Medulla oblongata (tissue), 1 donor: ENCODE data around the gene ABCA4.
"Not testable (repeated sequence)": the region's sequence is repeated elsewhere in the genome, so short reads cannot be mapped to it uniquely, and the experiment has no call there.

ENCODE experiments used
- DNase-seq: peaks from one replicate; pipeline ENCODE4 v3.0.0-alpha.2; 2015; ENCODE audit errors: extremely low spot score

The ABCA4 gene

DNA sequence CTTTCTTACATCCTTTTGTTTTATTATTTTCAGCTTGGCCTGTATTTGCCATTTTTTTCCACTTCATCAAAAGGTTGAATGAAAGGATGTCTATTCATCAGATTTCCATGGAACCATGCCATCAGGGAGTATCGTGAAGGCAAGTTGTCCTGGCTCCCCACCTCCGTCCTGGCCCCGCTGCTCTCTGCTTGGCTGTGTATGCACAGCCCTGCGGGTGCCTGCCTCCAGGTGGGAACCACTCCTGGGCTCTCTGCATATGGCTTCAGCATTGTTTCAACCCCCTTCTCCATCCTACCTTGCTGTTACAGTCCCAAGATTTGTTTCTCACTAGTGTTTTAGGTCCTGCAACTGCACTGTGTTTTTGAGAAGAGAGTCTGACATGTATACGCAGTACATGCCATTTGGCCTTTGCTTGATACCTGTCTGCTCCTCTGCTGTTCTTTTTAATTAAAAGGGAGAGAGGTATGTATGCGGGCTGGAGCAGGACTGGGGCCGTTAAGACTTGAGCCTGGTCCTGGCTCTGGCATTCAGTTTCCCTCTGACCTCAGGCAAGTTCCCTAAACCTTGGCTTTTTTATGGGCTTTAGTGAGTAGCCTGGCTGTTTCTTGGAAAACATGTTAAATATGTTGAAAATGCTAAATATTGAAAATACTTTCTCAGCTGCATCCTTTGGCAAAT lies 141.8 kb downstream of the ABCA4 start:
- DNase-seq = no peak

DNA sequence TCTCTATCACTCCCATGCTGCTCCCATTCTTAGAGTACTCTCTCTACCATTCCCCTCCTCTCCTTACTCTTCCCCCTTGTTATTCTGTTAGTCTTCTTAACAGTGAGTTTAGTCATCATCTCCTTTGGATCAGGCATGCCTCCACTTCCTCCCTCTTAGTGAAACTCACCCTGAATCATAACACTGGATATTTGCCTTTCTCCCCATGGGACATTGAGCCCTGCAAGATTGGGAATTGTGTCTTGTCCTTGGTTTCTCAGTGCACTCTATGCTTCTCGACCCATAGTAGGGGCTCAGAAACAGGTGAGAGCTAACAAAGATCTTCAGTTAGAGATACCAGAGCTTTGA lies 143.4 kb downstream of the ABCA4 start:
- DNase-seq = no peak

DNA sequence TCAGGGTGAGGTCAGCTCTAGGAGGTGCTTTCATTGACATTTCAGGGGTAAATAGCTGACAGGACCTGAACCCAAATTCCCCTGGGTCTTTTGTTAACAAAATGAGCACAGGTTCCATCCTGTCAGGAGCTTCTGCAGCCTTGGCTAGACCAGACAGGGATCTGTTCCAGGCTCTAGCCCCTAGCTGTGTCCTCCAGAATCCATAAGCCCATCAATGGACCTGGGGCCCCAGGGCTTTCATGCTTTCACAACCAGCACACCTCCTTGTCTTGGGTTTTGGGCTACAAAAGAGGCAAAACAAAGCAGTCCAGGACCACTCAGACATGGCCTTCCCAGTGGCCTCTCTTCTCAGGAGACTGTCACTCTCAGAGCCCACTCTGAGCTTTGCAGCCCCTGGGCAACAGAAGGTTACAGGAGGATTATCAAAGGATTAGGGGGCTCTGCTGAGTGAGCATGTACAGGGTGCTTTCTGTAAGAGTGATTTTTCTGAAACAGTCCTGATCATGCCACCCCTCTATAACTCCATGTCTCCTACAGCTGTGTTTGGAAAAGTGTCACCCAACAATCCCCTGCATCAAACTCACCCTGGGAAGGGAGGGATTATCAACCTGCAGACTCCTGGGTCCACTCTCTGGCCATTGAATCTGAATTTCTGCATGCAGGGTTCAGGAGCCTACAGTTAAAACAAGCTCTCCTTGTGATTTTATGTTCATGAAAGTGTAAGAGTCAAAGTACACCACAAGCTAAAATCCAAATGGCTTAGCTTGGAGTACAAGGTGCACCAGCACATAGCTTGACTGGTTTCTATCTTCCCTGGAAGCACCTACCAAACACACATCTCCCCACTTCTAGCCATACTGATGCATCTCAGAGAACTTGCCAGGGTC lies 144.0 kb downstream of the ABCA4 start:
- DNase-seq = no peak

DNA sequence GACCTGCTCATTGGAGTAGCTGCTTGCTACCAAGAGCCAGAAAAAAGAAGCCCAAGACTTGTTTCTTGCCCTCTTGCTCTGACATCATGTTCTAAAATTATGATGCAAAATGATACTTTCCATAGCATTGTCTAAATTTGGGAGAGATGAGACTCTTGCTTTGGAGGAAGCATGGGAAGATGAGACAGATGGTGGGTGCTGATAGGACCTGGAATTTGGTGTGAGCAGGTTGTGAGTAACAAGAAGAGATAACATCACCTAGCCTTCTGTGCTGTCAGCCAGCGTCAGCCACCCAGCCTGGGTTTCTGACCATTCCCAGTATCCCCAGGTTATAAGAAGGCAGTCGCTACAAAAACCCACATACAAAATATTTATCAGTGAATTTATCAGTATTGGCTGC lies 144.7 kb downstream of the ABCA4 start:
- no peak for DNase-seq

DNA sequence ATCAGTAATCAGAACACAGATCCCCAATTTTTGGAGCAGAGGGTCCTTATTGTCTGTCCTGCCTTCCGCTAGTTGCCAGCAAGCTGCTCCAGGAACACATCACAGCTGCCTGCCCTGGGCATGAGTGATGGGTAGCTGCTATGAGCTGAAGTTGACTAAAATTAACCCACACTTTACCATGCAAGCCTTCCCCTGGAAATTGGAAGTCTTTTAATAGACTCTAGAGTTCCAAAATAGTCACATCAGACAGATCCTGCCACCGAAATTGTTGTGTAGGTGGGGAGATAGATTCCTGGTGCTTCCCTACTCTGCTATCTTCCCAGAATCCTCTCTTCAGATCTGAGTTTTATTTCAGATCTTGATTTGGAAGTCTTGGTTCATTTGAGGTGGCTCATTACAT lies 148.6 kb downstream of the ABCA4 start:
- DNase-seq = no peak

DNA sequence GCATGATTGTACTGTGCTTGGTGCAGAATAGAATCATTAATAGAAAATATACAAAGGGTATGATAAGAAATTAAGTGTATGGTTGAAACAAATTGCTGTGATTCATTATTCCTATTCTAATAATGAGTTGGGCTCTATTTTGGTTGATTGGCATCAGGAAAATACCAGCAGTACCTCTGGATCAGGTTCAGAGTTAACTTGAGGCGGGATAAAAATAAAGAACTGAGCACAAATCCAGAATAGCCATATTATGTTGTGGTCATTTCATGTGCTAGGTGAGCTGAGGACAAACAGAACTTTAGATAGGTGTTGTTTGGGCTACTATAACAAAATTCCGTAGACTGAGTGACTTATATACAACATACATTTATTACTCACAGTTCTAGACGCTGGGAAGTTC lies 151.1 kb downstream of the ABCA4 start:
- no peak for DNase-seq

DNA sequence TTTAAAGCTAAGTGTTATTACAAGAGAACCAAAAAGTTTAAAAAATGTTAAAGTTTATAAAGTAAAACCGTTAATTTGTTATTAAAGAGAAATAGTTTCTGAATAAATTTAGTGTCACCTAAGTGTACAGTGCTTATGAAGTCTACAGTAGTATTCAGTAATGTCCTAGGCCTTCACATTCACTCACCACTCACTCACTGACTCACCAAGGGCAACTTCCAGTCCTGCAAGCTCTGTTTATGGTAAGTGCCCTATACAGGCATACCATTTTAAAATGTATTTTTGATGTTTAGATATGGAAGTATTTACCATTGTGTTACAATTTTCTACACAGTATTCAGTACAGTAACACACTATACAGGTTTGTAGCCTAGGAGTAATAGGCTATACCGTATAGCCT lies 151.6 kb downstream of the ABCA4 start:
- DNase-seq = no peak

DNA sequence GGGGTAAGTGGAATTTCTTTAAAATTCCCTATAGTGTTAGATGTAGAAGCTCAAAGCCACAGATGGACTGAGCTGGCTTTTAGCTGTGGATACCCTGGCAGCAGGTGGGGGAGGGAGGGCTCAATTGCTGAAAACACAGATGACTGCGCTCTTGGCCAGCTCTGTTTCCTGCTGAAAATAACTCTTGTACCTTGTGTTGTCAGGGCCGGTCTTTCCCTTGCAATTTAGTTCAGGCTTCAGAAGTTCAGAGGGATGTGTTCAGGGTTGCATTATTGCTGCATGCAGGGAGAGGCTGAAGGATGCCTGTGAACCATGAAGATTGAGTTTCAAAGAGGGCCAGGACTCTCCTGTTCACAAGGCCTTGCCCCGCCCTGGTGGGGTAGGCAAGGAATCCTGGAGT lies 153.6 kb downstream of the ABCA4 start:
- no peak for DNase-seq

DNA sequence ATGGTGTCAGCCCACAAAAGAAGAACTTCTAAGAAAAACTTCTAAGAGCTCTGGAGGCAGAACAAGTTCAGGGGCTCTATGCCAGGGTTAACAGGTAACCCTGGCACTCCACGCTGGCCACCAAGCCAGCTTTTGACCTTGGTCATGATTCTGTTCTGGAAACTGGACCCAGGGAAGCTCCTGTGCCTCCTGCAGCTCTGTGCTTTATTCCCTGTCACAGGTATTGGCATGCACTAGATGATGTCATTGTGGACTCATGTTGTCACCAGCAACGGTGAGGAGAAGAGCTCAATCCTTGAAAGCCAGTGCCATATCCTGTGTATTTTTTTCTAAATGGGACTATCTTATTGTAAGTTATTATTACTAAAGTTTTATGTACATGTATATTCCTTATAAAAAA lies 155.1 kb downstream of the ABCA4 start:
- no peak for DNase-seq

DNA sequence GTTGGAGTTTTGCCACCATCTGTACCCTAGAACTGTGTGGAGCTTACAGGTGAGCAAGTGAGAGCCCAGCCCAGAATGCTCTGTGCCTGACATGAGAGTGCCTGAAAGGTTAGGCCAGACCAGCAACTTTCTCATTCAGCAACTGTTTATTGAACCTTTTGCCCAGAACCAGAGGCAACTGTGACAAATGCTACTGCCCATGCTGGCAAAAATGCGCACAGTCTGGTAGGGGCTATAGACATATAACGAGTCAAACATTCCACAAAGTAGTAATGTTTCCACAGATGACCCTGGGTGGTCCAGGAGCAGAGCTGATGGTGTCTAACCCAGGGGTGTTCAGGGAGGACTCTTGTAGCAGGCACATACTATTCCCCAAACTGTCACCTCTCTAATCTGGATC lies 155.7 kb downstream of the ABCA4 start:
- DNase-seq = no peak

DNA sequence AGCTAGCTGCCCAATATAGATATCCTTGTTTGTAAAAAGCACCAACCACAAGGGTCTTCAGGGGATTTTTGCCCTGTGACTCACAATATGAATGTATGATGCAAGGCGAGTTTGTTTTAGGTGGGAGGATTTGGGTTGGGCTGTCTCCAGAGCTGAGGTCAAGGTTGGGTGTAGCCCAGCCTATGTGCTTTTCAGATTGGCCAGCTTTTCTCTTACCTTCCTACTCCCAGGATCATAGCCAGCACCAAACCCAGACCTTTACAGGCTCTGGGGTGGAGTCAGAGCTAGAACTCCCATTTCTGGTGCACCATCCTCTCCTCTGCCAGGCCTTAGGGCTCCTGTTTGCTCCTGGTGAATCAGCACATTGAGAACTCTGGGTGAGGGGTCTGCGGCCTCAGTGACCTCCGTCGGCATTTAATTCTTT lies 156.2 kb downstream of the ABCA4 start:
- no peak for DNase-seq

DNA sequence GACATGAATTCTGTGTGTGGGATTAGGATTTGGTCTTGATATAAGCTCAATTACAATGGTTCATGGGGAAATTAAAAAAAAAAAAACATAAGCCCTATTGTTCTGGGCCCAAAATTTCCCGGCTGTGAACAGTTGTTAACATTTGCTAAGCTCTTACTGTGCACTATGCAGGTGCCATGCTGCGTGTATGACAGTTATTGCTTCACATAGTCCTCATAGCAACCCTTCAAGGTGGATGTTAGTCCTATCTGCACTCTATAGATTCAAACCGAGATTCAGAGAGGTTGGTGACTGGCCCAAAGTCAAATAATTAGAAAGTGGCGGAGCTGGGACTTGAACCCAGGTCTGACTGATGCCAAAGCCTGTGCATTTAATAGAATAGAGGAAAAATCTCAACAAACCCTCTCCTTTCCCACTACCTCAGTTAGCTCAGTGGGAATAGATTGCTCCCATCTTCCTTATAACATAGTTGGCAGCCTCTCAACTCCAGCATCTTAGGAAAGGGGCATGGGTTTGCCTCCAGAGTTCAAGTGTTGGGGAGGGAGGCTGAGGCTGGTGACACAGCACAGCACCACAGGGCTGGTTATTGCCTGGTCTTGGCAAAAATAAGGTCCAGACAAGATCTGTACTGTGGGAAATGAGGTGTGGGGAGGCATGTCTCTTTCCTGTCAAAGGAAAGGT lies 156.7 kb downstream of the ABCA4 start:
- DNase-seq = no peak

DNA sequence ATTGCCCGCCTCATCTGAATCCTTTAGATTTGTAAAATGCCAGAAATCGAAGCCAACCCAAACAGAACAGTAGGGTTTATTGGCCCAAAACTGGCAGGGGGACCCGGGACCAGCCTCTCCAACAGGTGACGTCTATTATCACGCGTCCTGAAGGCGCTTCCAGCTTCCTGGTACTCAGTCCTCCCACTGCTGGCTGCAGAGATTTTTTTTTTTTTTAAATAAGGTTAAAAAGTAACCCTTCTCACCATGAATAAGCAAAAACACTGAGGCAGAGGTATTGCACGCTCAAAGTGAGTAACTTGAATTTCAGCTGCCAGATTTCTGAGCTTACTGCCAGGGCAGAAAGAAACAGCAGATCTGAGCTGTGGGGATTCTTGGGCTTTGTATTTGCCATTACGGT lies 157.4 kb downstream of the ABCA4 start:
- no peak for DNase-seq

DNA sequence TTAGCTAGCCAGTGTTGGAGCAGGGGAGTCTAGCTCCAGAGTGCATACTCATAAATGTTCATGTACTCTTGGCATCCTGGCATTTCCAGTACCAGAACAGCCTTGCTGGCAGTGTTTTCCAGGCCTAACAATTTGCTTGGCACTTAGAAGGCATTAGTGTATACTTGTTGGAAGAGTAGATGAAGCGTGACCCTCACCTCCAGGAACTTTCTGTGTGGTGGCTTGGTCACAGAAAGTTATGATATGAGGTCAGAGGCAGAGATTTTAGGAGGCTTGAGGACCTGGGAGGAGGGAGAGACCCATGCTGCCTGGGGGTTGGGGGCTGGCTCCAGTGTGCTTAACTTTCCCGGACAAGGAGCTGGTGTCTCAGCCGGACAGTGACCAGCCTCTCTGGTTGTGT lies 159.0 kb downstream of the ABCA4 start:
- no peak for DNase-seq

DNA sequence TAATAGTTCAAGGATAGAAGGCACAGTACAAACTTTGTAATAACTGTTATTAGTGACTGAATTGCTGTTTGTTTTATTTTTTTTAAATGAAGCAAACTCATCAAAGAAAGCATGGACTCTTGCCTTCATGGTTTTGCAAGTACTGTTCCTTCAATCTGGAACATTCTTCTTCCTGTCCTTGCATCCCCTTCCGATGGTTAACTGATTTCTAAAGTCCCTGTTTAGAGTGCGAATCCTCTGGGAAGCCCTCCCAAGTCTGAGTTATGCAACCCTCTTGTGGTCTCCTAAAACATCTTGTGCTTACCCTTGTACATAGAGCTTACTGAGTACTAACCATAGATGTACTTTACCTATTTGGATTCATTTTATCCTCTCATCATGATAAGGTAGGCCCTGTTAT lies 159.5 kb downstream of the ABCA4 start:
- DNase-seq = no peak

DNA sequence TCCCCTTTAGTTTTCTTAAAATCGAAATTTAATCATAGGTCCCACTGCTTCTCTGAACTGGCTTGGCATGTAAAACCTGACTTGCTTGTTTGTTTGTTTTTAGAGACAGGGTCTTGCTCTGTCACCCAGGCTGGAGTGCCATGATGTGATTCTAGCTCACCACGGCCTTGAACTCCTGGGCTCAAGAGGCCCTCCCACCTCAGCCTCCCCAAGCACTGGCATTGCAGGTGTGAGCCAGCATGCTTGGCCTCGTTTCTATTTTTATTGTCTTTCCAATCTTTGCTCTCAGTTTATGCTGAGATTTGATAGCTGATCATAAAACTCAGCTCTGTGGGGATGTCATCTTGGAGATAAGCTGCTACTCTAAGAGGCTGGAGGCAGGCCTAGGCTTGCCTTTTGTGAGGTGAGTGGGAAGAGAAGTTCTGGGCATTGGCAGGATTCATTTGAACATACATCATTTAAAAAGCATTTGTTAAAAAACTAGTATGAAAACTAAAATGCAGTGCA lies 160.3 kb downstream of the ABCA4 start:
- DNase-seq = no peak

DNA sequence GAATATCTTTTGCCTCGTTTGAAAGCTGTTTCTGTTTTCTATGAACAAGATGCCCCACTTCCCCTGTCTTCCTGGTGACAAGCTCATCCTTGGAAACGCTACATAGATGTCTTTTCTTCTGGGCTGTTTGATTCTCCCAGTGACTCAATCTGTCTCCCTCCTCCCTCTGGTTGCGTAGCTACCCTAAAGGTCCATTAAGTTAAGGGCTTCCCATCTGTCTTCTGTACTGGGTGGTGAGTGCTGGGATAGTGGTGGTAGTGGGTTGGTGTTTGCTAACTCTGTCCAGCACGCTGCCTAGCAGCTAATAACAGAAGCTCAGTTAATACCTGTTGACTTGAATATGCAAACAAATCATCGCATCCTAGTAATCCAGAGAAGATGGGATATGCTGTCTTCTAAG lies 161.5 kb downstream of the ABCA4 start:
- no peak for DNase-seq

DNA sequence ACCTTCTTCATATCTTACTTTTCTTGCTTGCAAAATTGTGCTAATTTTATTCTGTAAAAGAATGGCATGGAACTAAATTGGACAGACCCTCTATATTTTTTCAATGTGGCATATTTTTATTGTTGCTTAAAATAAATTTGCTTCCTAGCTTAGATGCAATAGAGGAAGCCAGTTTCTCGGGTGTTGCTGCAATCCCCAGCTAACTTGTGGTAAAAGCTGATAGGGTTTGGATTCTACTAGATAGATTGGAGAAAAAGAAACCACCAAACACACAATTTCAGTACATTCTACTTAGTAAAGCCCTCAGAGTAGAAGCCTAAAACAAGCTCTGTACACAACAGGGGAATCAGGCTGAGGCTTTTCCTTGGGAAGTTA lies 162.2 kb downstream of the ABCA4 start:
- no peak for DNase-seq

DNA sequence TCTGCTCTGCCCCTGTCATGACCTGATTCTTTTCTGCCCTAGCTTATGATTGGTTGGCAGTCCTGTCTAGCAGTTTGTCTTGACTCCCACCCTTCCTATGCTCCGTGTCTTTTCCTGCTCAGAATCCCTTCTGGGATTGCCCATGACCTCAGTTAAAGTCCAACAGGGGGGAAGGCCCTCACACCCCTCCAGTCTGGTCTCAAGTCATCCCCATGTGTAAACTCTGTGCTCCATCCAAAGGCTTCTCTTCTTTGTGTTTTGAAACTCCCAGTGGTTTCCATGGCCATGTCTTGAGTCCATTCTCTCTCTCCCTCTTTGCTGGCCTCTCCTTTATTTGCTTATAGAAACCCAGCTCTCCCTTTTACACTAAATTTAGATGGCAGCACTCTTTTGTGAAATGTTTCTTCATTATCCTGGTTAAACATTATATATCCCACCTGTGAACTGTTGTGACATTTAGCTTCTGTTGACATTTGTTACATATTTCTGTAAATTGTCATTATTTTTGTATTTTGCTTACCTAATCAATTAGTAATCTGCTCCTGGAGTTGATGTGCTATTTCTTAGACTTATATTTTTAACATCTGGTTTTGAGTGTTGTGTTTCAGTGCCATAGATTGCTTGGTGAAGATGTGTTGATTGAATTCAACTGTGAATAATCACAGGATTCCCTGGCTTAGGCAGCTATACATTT lies 162.8 kb downstream of the ABCA4 start:
- DNase-seq = no peak

DNA sequence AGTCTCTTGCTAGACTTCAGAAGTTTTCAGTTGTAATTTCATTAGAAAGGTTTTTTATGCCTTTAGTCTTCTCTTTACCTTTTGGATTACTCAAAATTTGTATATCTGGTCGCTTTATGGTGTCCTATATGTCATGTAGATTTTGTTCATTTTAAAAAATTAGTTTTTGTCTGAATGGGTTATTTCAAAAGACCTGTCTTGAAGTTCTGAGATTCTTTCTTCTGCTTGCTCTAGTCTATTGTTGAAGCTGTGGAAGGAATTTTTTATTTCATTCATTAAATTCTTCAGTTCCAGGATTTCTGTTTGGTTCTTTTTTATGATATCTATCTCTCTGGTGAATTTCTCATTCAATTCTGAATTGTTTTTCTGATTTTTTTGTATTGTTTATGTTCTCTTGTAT lies 165.2 kb downstream of the ABCA4 start:
- DNase-seq = no peak

DNA sequence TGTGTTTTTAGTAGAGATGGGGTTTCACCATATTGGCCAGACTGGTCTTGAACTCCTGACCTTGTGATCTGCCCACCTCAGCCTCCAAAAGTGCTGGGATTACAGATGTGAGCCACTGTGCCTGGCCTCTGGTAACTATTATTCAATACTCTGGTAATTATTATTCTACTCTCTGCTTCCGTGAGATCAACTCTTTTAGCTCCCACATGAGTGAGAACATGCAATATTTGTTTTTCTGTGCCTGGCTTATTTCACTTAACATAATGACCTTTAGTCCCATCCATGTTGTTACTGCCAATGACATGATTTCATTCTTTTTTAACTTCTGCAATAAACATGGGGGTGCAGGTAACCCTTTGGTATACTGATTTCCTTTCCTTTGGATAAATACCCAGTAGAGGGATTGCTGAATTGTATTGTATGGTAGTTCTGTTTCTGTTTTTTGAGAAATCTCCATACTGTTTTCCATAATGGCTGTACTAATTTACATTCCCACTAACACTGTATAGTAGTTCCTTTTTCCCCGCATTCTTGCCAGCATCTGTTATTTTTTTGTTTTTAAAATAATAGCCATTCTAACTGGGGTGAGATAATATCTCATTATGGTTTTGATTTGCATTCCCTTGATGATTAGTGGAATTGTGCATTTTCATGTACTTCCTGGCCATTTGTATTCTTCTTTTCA lies 173.8 kb downstream of the ABCA4 start:
- DNase-seq = not testable (repeated sequence)
